Mucosa of descending colon (tissue), 3 donors: Measurements from ENCODE around the gene CYB561D1. TPM values are rescaled to one million over a fixed set of nuclear protein-coding genes. Genes with fewer than 3 reads are reported as not detected.
A peak's percentile ranks its signal among the peaks of the same experiment; 100 is the strongest.

ENCODE experiments used
- ATAC-seq: fragments of 200-7000 bp; cut with Tn5 transposase; one replicate; pipeline ENCODE4 v1.9.1; 2020; ENCODE audit warnings: mild to moderate bottlenecking, moderate library complexity
- DNase-seq, 3 donors: peaks; one replicate each; pipeline ENCODE4 v3.0.0-alpha.2; 2020
- H3K36me3 ChIP-seq: fragments of 200-600 bp; one replicate; pipeline ENCODE4 v1.8.0; 2021; ENCODE audit warnings: low read depth, mild to moderate bottlenecking
- H3K4me1 ChIP-seq: fragments of 200-600 bp; one replicate; pipeline ENCODE4 v1.8.0; 2021; ENCODE audit warnings: low read depth, mild to moderate bottlenecking
- H3K4me3 ChIP-seq: fragments of 200-600 bp; one replicate; pipeline ENCODE4 v1.8.0; 2021; ENCODE audit warnings: mild to moderate bottlenecking
- H3K9me3 ChIP-seq: fragments of 200-600 bp; one replicate; pipeline ENCODE4 v1.8.0; 2021; ENCODE audit warnings: mild to moderate bottlenecking
- intact Hi-C, 2 donors: fragments of 100-400 bp; cut with DNase I in 1 of 2; cut with micrococcal nuclease in 1 of 2; formaldehyde crosslinking; loops; one replicate each; pipeline versions ENCODE4 v1.11.0 to v1.11.1; 2022; cut with DNase I, micrococcal nuclease
- total RNA-seq, 3 donors: library from RNA; stranded (reverse); fragmentation: NEBNext Ultra II Directional in 2 of 3; extraction: Animal tissue kit (Norgen Biotek cat#: 25700) in 2 of 3; gene quantifications; one replicate each; pipeline versions ENCODE4 v1.2.1 to v1.2.4, GENCODE V29; 2021 to 2023
- TF ChIP-seq, protein P1 (sequence below): fragments of 200-600 bp; IDR thresholded peaks from one replicate; pipeline ENCODE4 v1.8.0; 2022; ENCODE audit warnings: antibody characterized with exemption, mild to moderate bottlenecking
- donor health status: DM: no; HTN: no; CAD: no; lungs with moderate emphysema.
- donor health status: DM: no; HTN: no; CAD: no.
- donor health status: DM: no; HTN: yes; CAD: no.

Gene CYB561D1
- total RNA-seq, 3 donors from 2014 or later = 16.0 to 18.7 (median 18.1) TPM

DNA sequence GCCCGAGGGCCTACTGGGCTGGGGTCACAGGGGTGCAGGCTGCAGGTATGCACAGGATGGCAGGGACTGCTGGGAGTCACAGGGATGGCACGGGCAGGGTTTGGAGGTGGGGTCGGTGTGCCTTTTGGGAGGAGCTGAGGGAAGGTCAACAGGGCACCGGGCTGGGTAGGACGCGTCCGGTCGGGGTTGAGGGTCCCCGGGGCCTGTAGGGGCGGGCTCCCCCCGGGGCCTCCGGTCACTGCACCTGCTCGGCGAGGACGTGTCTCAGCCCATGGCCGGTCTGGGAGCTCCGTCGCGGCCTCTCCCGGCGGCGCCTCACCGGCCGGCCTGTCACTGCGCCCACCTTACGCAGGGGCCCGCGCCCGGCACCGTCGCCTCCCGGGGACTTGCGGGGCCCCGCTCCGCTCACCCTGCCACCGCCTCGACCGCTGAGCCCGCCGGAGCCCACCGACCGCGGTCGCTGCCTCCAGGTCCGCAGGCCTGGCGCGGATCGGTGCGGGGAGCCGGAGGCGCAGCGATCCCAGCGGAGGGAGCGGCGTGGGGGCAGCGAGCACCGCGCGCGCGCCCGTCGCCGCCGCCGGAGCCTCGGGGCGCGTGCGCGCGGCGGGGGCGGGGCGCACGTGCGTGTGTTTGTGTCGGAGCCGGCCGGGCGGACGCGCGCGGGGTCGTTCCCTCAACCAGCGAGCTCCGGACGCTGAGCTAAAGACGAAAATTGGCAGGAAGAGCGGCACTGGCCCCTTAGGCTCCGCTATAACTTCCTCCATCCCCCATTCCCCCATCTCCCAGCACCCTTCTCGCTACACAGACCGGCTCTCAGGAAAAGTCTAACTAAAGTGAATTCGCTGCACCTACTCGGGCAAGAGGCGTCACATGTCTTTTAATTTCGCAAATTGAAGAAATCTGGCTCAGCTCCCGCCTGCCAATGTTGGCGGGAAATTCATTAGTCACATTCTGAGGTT, 15.6 kb downstream of the CYB561D1 start, which contains the start of gene AMIGO1:
TSS of gene AMIGO1 (minus strand) at position 552 of the 959 bp plus-strand sequence. CDS start 815 bp downstream, outside the sequence.
- DNase-seq (peak in 2 of 3 donors; percentile 75 to 76), ATAC-seq (peak; percentile 91)
- no peaks in the 10 kb centered on the region for H3K9me3 ChIP-seq
- H3K4me3 ChIP-seq = peak within 1 kb of the TSS; percentile 36
- TF ChIP-seq, protein P1, sequence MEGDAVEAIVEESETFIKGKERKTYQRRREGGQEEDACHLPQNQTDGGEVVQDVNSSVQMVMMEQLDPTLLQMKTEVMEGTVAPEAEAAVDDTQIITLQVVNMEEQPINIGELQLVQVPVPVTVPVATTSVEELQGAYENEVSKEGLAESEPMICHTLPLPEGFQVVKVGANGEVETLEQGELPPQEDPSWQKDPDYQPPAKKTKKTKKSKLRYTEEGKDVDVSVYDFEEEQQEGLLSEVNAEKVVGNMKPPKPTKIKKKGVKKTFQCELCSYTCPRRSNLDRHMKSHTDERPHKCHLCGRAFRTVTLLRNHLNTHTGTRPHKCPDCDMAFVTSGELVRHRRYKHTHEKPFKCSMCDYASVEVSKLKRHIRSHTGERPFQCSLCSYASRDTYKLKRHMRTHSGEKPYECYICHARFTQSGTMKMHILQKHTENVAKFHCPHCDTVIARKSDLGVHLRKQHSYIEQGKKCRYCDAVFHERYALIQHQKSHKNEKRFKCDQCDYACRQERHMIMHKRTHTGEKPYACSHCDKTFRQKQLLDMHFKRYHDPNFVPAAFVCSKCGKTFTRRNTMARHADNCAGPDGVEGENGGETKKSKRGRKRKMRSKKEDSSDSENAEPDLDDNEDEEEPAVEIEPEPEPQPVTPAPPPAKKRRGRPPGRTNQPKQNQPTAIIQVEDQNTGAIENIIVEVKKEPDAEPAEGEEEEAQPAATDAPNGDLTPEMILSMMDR = no peak
- no peaks in the 10 kb centered on the region for H3K4me1 ChIP-seq
- H3K36me3 ChIP-seq = no peaks in the 10 kb centered on the region
- intact Hi-C loops = no loop called here

DNA sequence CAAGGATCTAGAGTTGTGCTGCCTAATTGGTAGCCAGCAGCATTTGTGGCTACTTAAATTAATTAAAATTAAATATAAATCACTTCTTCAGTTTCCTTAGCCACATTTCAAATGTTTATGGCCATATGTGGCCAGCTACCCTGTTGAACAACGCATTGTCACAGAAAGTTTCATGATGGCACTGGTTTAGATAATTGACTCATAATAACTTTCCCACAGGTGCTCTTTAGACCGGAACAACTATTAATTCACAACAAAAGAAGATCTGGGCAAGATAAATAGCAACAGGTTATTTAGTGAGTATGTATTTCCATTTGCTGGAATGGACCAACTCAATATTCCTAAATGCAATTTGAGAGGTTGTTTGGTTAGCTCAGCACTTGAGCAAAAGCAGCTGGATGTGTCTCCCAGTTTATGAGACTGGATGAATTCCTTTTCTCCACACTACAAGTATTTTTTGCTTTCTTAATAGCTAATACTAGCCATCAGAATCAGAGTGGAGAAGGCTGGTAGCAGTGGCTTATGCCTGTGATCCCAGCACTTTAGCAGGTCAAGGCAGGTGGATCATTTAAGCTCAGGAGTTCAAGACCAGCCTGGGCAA, 19.3 kb downstream of the CYB561D1 start:
- intact Hi-C loops = no loop called here
- TF ChIP-seq, protein P1 = no peak
- Histone ChIP-seq H3K9me3 (no peaks in the 10 kb centered on the region), H3K4me1 (no peaks in the 10 kb centered on the region), H3K36me3 (no peaks in the 10 kb centered on the region), H3K4me3 (no peak overlapping the region)
- DNase-seq (no peak), ATAC-seq (no peak)

DNA sequence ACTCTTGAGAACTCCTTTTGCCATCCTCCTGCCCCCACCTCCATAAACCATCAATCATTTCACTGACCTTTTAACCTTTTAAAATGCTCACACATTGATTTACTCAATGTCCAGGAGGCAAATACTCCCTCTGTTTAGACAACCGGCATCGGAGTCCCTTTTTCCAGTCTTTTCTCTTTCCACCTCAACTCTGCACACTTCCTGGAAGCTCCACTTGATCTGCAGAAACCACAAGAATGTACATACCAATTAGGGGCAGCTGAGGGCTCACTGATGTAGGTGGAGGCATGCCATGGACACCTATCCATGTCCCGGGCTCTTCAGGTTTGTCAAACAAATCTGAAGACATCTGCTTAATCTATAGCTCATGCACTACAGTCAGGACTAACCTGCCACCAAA, 21.0 kb downstream of the CYB561D1 start:
- DNase-seq (no peak), ATAC-seq (no peak)
- H3K36me3 ChIP-seq = no peaks in the 10 kb centered on the region
- no peaks in the 10 kb centered on the region for H3K9me3 ChIP-seq
- no peak overlapping the region for H3K4me3 ChIP-seq
- H3K4me1 ChIP-seq = no peaks in the 10 kb centered on the region
- intact Hi-C loops = no loop called here
- TF ChIP-seq, protein P1 = no peak

DNA sequence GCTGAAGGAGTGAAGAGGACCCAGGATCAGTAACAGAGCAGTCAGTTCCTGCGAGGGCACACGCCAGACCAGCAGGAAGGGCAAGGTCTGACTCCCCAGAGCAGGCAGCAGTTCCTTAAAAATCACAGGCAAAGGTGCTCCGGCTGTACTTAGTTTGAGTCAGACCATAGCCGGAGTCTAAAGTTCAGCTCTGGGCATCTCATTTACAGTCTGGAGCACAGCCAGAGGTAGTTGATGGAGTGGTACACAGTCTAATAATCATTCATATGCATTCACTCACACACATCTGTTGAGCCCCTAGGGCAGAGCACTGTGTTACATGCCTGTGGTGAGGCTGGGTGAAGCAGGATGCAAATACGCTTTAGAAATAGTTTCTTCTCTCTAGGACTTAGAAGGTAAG, 23.0 kb downstream of the CYB561D1 start:
- ATAC-seq = peak; percentile 98
- Histone ChIP-seq H3K4me3 (no peak overlapping the region), H3K4me1 (no peaks in the 10 kb centered on the region), H3K36me3 (no peaks in the 10 kb centered on the region), H3K9me3 (no peaks in the 10 kb centered on the region)
- TF ChIP-seq, protein P1 = no peak
- DNase-seq = peak in 2 of 3 donors; percentile 48 to 53
- intact Hi-C loops = no loop called here

DNA sequence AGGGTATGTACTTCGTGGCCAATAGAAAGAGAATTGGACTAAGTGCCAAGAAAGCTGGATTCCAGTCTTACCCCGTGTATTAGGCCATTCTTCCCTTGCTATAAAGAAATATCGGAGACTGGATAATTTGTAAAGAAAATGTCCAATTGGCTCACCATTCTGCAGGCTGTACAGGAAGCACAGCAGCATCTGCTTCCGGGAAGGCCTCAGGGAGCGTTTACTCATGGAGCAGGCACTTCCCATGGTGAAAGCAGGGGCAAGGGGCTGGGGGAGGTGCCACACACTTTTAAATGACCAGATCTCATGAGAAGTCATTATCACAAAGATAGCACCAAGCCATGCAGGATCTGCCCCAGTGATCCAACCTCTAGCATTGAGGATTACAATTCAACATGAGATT, 23.4 kb downstream of the CYB561D1 start:
- H3K4me1 ChIP-seq = no peaks in the 10 kb centered on the region
- ATAC-seq (no peak), DNase-seq (no peak)
- no peak overlapping the region for H3K4me3 ChIP-seq
- H3K9me3 ChIP-seq = no peaks in the 10 kb centered on the region
- intact Hi-C loops = no loop called here
- TF ChIP-seq, protein P1 = no peak
- no peaks in the 10 kb centered on the region for H3K36me3 ChIP-seq
